ENCODE data around the gene DHRSX. TPM values are rescaled to one million over a fixed set of nuclear protein-coding genes. Genes with fewer than 3 reads are reported as not detected.

The DHRSX gene
- total and polyA plus RNA-seq, 10 of the 15 experiments (the other 5 are each of a cell fraction or from before 2014, with no cell fraction given): 1.7 to 39.5 (median 16.5) TPM

DNA sequence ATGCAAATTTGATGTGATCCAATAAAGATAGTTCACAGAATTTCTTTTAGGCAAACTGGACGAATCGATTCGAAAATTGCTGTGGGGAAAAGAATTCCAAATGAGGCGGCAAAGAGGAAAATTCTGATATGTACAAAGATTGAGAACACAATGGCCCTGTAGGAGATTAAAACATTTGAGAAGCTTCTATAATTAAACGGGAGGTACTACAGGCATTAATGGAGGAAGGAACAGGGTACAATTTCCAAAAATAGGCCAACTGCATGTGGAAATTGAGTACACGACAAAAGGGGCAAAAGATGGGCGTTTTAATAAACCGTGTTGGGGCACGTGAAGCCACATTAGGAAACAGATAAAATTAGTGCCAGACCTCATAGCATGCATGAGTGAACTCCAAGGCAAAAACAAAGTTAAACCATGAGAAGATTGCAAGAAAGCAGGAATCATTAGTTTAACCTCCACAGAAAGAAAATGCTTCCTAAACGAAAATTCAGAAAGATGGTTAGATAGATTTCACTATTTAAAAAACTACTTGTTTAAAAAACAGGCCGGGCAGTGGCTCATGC is 68.4 kb downstream of the DHRSX start:
- H3K27ac ChIP-seq (ENCODE audit: control insufficient read depth, insufficient read depth): no peak overlapping the region
- H3K27me3 ChIP-seq (replicated peaks in 1 of 2; ENCODE audit: control insufficient read depth in 2 of 2, insufficient read depth in 2 of 2, low read length in 1 of 2): no peaks in the 10 kb centered on the region
- H3K36me3 ChIP-seq (ENCODE audit: control insufficient read depth in 2 of 2, insufficient read depth in 2 of 2, low read length in 1 of 2): no peaks in the 10 kb centered on the region; a peak in 2 of 4 replicates
- FAIRE-seq: no peak
- in situ Hi-C loops (cut with MboI) (no loop called here), intact Hi-C loops (cut with micrococcal nuclease; ENCODE audit: unreplicated experiment) (no loop called here)
- ChIA-PET CTCF (no interaction called here), SMC1A (ENCODE audit: uncharacterized antibody, unreplicated experiment) (no interaction called here), POLR2A (no interaction called here), RAD21 (ENCODE audit: unreplicated experiment) (no interaction called here)
- no peak overlapping the region for H3K9ac ChIP-seq (ENCODE audit: control insufficient read depth, insufficient read depth, low read length)
- H3K79me2 ChIP-seq (ENCODE audit: control insufficient read depth, insufficient read depth, low read length): no peaks in the 10 kb centered on the region
- 53% methylated on average over 11 of the region's 11 CpGs for WGBS (ENCODE audit: insufficient coverage, insufficient replicate concordance, low lambda C conversion rate, missing lambda C conversion rate)
- no peak overlapping the region for H3K4me3 ChIP-seq
- BruUV-seq (replicated peaks): no TSS peak
- no peak for ATAC-seq
- no peaks in the 10 kb centered on the region for H3K4me1 ChIP-seq (ENCODE audit: control insufficient read depth, insufficient read depth, low read length)
- no peak for DNase-seq (ENCODE audit: low read depth, low spot score)
- no peak overlapping the region for H2AFZ ChIP-seq (ENCODE audit: control insufficient read depth, low read depth, low read length)
- TF ChIP-seq BHLHE40 (IDR thresholded peaks at IDR 0.05; ENCODE audit: borderline replicate concordance in 1 of 2, low read depth in 2 of 2, low read length in 1 of 2): 0 out of 4 replicates have a peak, but pooled peaks of 1 of the 2 experiments have one; percentile 18
- TF ChIP-seq IKZF1 (conservative IDR thresholded peaks at IDR 0.05): no peak
- TF ChIP-seq NR2F1 (conservative IDR thresholded peaks at IDR 0.05): no peak
- TF ChIP-seq EP300 (IDR thresholded peaks at IDR 0.05; ENCODE audit: borderline replicate concordance in 1 of 2, control insufficient read depth in 1 of 2, low read depth in 2 of 2, low read length in 2 of 2): no peak
- TF ChIP-seq PAX5 (IDR thresholded peaks at IDR 0.05; ENCODE audit: borderline replicate concordance, low read depth, low read length): no peak
- no peak for TF ChIP-seq SREBF1 (IDR thresholded peaks at IDR 0.05; ENCODE audit: low read length)
- peaks cover 2% of the 10 kb centered on the region; the same call in 2 of the 3 replicates for H3K9me3 ChIP-seq (replicated peaks; ENCODE audit: control insufficient read depth, insufficient read depth, low read length)
- H4K20me1 ChIP-seq (ENCODE audit: control insufficient read depth, insufficient read depth): no peaks in the 10 kb centered on the region
- no peak overlapping the region for H3K4me2 ChIP-seq (ENCODE audit: control insufficient read depth, insufficient read depth)

DNA sequence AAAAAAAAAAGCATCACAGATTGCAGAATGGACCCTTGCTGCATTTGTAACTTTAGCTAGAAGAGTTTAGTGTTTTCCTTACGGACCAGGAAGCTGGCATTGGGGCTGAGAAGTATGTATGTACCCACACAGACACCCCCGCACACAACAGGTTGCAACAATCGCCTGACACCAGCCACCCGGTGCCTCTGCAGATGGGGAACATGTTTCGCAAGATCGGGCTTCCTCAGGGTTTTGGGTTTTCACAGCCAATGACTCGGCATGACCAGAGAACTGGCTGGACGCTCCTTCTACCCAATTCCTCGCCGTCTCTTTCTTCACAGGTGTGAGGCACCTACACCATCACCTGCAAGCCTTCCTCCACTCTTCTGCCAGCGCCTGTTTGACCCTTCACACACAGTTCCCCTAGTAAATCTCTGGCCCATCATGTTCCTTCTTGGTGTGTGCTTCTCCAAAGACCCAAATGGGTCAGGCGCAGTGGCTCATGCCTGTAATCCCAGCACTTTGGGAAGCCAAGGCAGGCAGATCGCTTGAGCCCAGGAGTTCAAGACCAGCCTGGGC is 70.4 kb downstream of the DHRSX start:
- BruUV-seq (replicated peaks): no TSS peak
- H3K9ac ChIP-seq (ENCODE audit: control insufficient read depth, insufficient read depth, low read length): no peak overlapping the region
- no peak overlapping the region for H3K4me3 ChIP-seq
- RAD21 ChIA-PET (ENCODE audit: unreplicated experiment): no interaction called here
- peaks cover 0 to 4% of the 10 kb centered on the region in 2 experiments; a peak in 2 of 4 replicates for H3K36me3 ChIP-seq (ENCODE audit: control insufficient read depth in 2 of 2, insufficient read depth in 2 of 2, low read length in 1 of 2)
- peaks cover 2% of the 10 kb centered on the region; the same call in 2 of the 3 replicates for H3K9me3 ChIP-seq (replicated peaks; ENCODE audit: control insufficient read depth, insufficient read depth, low read length)
- DNase-seq (ENCODE audit: low read depth, low spot score) (no peak), FAIRE-seq (no peak), ATAC-seq (no peak)
- H3K27me3 ChIP-seq (replicated peaks in 1 of 2; ENCODE audit: control insufficient read depth in 2 of 2, insufficient read depth in 2 of 2, low read length in 1 of 2): no peaks in the 10 kb centered on the region
- no peaks in the 10 kb centered on the region for H3K79me2 ChIP-seq (ENCODE audit: control insufficient read depth, insufficient read depth, low read length)
- CTCF ChIA-PET: no interaction called here
- SMC1A ChIA-PET (ENCODE audit: uncharacterized antibody, unreplicated experiment): no interaction called here
- in situ Hi-C loops (cut with MboI): no loop called here
- no peak overlapping the region for H2AFZ ChIP-seq (ENCODE audit: control insufficient read depth, low read depth, low read length)
- no peaks in the 10 kb centered on the region for H3K4me1 ChIP-seq (ENCODE audit: control insufficient read depth, insufficient read depth, low read length)
- H4K20me1 ChIP-seq (ENCODE audit: control insufficient read depth, insufficient read depth): no peaks in the 10 kb centered on the region
- no peak overlapping the region for H3K4me2 ChIP-seq (ENCODE audit: control insufficient read depth, insufficient read depth)
- H3K27ac ChIP-seq (ENCODE audit: control insufficient read depth, insufficient read depth): no peak overlapping the region
- intact Hi-C loops (cut with micrococcal nuclease; ENCODE audit: unreplicated experiment): no loop called here
- POLR2A ChIA-PET: no interaction called here
- 82% methylated on average over 13 of the region's 13 CpGs for WGBS (ENCODE audit: insufficient coverage, insufficient replicate concordance, low lambda C conversion rate, missing lambda C conversion rate)
- TF ChIP-seq, protein P1, sequence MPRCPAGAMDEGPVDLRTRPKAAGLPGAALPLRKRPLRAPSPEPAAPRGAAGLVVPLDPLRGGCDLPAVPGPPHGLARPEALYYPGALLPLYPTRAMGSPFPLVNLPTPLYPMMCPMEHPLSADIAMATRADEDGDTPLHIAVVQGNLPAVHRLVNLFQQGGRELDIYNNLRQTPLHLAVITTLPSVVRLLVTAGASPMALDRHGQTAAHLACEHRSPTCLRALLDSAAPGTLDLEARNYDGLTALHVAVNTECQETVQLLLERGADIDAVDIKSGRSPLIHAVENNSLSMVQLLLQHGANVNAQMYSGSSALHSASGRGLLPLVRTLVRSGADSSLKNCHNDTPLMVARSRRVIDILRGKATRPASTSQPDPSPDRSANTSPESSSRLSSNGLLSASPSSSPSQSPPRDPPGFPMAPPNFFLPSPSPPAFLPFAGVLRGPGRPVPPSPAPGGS (IDR thresholded peaks at IDR 0.05; ENCODE audit: borderline replicate concordance, insufficient read depth, low read depth, low read length, poor library complexity, severe bottlenecking): no peak
- TF ChIP-seq CHD4 (IDR thresholded peaks at IDR 0.05): no peak
- no peak for TF ChIP-seq MYB (IDR thresholded peaks at IDR 0.05; ENCODE audit: borderline replicate concordance, low read depth, low read length)
- no peak for TF ChIP-seq BCL11A (IDR thresholded peaks at IDR 0.05; ENCODE audit: low read depth, low read length)
- no peak for TF ChIP-seq ZSCAN29 (IDR thresholded peaks at IDR 0.05)
- no peak for TF ChIP-seq SMAD5 (IDR thresholded peaks at IDR 0.05; ENCODE audit: low read depth)
- TF ChIP-seq ZNF217 (IDR thresholded peaks at IDR 0.05): no peak
- no peak for TF ChIP-seq TCF3 (IDR thresholded peaks at IDR 0.05; ENCODE audit: borderline replicate concordance, insufficient read depth, low read depth, low read length)
- no peak for TF ChIP-seq POU2F2 (IDR thresholded peaks at IDR 0.05; ENCODE audit: borderline replicate concordance, low read depth, low read length)
- no peak for TF ChIP-seq NRF1 (conservative IDR thresholded peaks at IDR 0.05; ENCODE audit: low read depth, low read length)
- TF ChIP-seq LARP7 (IDR thresholded peaks at IDR 0.05): no peak
